ENCODE results near the gene POLR3G.

The POLR3G gene

GRCh38 chr5:90476391-90476790 lies 1.7 kb downstream of the POLR3G start:
- H3K4me3 ChIP-seq (ENCODE audit: low read depth, low read length), result no peak overlapping the region
- no peak for TF ChIP-seq CTCF (IDR thresholded peaks at IDR 0.05; ENCODE audit: insufficient read depth, low read length, missing control alignments)
- CTCF ChIA-PET, result interaction anchor here (1.0 to 3.4 kb wide), 3 partner anchors 10 to 53 kb away, joined by 4 to 19 read pairs (median 4); partner anchors contain the start of gene LYSMD3
- POLR2A ChIA-PET, result no interaction called here
- no peak for DNase-seq (ENCODE audit: low read depth, low spot score)

GRCh38 chr5:90477073-90477472 lies 2.4 kb downstream of the POLR3G start:
- ChIA-PET POLR2A (interaction anchor here (1.0 kb wide), 1 partner anchor 68 kb away, joined by 4 read pairs; the partner anchor contains the start of gene CETN3), CTCF (interaction anchor here (0.6 to 3.4 kb wide), 6 partner anchors 11 to 695 kb away, joined by 3 to 19 read pairs (median 4); partner anchors contain the start of gene LYSMD3)
- no peak overlapping the region for H3K4me3 ChIP-seq (ENCODE audit: low read depth, low read length)
- TF ChIP-seq CTCF (IDR thresholded peaks at IDR 0.05; ENCODE audit: insufficient read depth, low read length, missing control alignments), result no peak
- DNase-seq (ENCODE audit: low read depth, low spot score), result no peak

- H3K4me3 ChIP-seq (ENCODE audit: low read depth, low read length), result no peak overlapping the region
- no peak for TF ChIP-seq CTCF (IDR thresholded peaks at IDR 0.05; ENCODE audit: insufficient read depth, low read length, missing control alignments)
- no peak for DNase-seq (ENCODE audit: low read depth, low spot score)
- ChIA-PET POLR2A (interaction anchor here (1.0 kb wide), 1 partner anchor 68 kb away, joined by 4 read pairs; the partner anchor contains the start of gene CETN3), CTCF (interaction anchor here (0.7 to 3.4 kb wide), 5 partner anchors 12 to 749 kb away, joined by 3 to 19 read pairs (median 4); partner anchors contain the start of gene LYSMD3)
These were observed 3.1 kb downstream of the POLR3G start for GRCh38 chr5:90477621-90478215.

GRCh38 chr5:90479611-90480385 lies 5.1 kb downstream of the POLR3G start:
- DNase-seq (ENCODE audit: low read depth, low spot score), result no peak

GRCh38 chr5:90480699-90481098 lies 6.0 kb downstream of the POLR3G start:
- ChIA-PET CTCF (interaction anchor here (1.0 to 1.4 kb wide), 2 partner anchors 20 to 32 kb away, joined by 3 read pairs; no protein-coding TSS in a partner anchor), POLR2A (no interaction called here)
- TF ChIP-seq CTCF (IDR thresholded peaks at IDR 0.05; ENCODE audit: insufficient read depth, low read length, missing control alignments), result no peak
- no peak for DNase-seq (ENCODE audit: low read depth, low spot score)
- H3K4me3 ChIP-seq (ENCODE audit: low read depth, low read length), result no peak overlapping the region

More at GRCh38 chr5:90479611-90480385, 5.1 kb downstream of the POLR3G start:
- TF ChIP-seq CTCF (IDR thresholded peaks at IDR 0.05; ENCODE audit: insufficient read depth, low read length, missing control alignments), result no peak
- H3K4me3 ChIP-seq (ENCODE audit: low read depth, low read length), result no peak overlapping the region
- POLR2A ChIA-PET, result no interaction called here
- CTCF ChIA-PET, result interaction anchor here (1.0 to 1.4 kb wide), 2 partner anchors 21 to 33 kb away, joined by 3 read pairs; no protein-coding TSS in a partner anchor

GRCh38 chr5:90483206-90483605 lies 8.5 kb downstream of the POLR3G start:
- POLR2A ChIA-PET, result no interaction called here
- CTCF ChIA-PET, result no interaction called here
- H3K4me3 ChIP-seq (ENCODE audit: low read depth, low read length), result no peak overlapping the region
- peak; percentile 7 for DNase-seq (ENCODE audit: low read depth, low spot score)
- TF ChIP-seq CTCF (IDR thresholded peaks at IDR 0.05; ENCODE audit: insufficient read depth, low read length, missing control alignments), result no peak

All from AG04449 (cell line).